Astrocyte of the cerebellum (primary cell): ENCODE measurements around the gene SLC6A3.

Experiments
- DNase-seq: peaks from one replicate; pipeline ENCODE4 v3.0.0-alpha.2; 2011; ENCODE audit warnings: low read depth
- H3K4me3 ChIP-seq: 2 replicates; pipeline ENCODE4 v1.5.1; 2011; ENCODE audit warnings: mild to moderate bottlenecking, low read depth, low read length, moderate library complexity
- CTCF ChIP-seq: IDR thresholded peaks from 2 replicates; pipeline ENCODE4 v1.5.1; 2012; ENCODE audit warnings: low read length, low read depth, moderate library complexity, mild to moderate bottlenecking; ENCODE audit errors: missing control alignments
- in situ Hi-C: cut with HindIII; loops from 2 replicates; pipeline ENCODE4 v1.10.0; 2017; ENCODE audit warnings: low sequenced_read_pairs

SLC6A3 gene

GRCh38 chr5:1471240-1471853 is 26.1 kb upstream of the SLC6A3 start:
- in situ Hi-C loops: loop anchor here (5.0 kb wide), 1 partner anchor 56 kb away; no protein-coding TSS in a partner anchor
- no peak for DNase-seq
- TF ChIP-seq CTCF: no peak
- no peak overlapping the region for H3K4me3 ChIP-seq

- no peak overlapping the region for H3K4me3 ChIP-seq
- in situ Hi-C loops: loop anchor here (5.0 kb wide), 1 partner anchor 57 kb away; no protein-coding TSS in a partner anchor
- TF ChIP-seq CTCF: no peak
- DNase-seq: no peak
These were observed 25.5 kb upstream of the SLC6A3 start for GRCh38 chr5:1470762-1471211.

- no peak overlapping the region for H3K4me3 ChIP-seq
- DNase-seq: no peak
- in situ Hi-C loops: no loop called here
- TF ChIP-seq CTCF: no peak
These were observed 23.6 kb upstream of the SLC6A3 start for GRCh38 chr5:1468629-1469527.

GRCh38 chr5:1468247-1468612 is 23.0 kb upstream of the SLC6A3 start:
- H3K4me3 ChIP-seq: no peak overlapping the region
- in situ Hi-C loops: no loop called here
- TF ChIP-seq CTCF: peak; percentile 43
- DNase-seq: no peak

GRCh38 chr5:1467341-1468246 is 22.4 kb upstream of the SLC6A3 start:
- TF ChIP-seq CTCF: no peak
- DNase-seq: no peak
- no peak overlapping the region for H3K4me3 ChIP-seq
- in situ Hi-C loops: no loop called here
